ENCODE measurements around the gene EFEMP2.
"Not testable (repeated sequence)": the region's sequence is repeated elsewhere in the genome, so short reads cannot be mapped to it uniquely, and the experiment has no call there.

The EFEMP2 gene

GRCh38 chr11:65853246-65853979, 19.2 kb downstream of the EFEMP2 start:
- no peak for DNase-seq

DNA sequence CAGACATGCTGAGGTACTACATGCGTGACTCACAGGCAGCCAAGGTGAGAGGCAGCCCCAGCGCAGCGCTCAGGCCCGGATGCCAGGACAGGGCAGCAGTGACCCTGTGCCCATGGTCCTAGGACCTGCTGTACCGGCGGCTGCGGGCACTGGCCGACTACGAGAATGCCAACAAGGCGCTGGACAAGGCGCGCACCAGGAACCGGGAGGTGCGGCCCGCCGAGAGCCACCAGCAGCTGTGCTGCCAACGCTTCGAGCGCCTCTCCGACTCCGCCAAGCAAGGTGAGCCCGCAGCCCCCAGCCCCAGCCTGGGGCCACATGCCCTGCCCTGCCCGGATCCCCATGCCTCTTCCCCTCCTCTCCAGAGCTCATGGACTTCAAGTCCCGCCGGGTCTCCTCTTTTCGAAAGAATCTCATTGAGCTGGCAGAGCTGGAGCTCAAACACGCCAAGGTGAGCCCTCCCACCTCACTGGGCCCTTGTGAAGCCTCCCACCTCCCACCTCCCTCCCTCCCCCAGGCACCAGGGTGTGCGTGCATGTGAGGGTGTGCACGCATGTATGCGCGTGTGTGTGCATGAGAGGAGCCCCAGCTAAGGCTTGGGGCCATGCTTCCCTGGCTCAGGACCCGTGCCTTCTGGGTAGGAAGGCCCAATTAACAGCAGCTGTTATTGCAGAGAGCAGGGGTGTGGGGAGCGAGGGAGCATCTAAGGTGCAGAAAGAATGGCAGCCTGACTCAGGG, 19.9 kb downstream of the EFEMP2 start:
- DNase-seq: no peak

DNA sequence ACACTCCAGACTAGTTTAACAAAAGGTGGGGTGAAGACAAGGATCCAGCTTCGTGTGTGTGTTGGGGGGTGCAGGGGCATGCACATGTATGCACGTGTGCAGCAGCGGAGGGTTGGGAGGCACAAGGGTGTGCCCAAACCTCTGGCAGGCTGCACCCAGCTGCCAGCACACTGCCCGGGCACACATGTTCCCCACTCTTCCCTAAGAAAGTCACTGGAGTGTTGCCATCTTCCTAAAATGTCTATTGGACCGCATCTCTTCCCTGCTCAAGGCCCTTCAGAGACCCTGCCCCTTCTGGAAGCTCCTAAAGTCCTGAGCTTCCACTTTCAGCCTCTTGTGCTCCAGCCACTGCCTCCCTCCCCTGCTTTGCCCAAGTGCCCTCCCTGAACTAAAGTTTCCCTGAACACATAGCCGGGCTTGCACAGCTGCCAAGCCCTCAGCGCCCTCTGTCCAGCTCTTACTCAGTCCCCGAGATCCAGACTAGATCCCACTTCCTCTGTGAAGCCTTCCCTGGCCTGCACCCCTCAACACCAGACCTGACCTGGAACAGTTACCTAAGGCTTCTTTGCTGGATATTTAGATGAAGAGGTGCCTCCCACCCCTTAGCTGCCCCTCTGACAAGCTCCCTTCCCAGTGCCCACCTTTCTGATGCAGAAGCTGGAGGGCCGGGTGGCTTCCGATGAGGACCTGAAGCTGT, 20.6 kb downstream of the EFEMP2 start:
- DNase-seq: no peak

DNA sequence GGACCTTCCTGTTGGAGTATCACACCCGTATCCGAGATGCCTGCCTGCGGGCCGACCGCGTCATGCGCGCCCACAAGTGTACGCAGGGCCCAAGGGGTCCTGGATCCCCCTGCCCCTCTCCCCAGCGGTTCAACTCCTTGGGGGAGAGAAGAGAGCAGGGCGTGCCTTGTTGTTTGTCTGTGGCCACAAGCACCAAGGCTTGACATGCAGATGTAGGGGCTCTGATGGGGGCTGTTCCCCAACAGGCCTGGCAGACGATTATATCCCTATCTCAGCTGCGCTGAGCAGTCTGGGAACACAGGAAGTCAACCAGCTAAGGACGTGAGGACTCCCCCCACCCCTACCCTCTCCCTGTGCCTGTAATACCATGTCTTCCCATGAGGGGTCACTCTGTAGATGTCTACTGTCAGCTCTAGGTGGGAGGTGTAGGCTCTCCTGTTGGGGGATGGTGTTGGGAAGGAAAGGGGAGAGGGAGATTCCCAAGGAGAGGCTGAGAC, 21.5 kb downstream of the EFEMP2 start:
- no peak for DNase-seq

DNA sequence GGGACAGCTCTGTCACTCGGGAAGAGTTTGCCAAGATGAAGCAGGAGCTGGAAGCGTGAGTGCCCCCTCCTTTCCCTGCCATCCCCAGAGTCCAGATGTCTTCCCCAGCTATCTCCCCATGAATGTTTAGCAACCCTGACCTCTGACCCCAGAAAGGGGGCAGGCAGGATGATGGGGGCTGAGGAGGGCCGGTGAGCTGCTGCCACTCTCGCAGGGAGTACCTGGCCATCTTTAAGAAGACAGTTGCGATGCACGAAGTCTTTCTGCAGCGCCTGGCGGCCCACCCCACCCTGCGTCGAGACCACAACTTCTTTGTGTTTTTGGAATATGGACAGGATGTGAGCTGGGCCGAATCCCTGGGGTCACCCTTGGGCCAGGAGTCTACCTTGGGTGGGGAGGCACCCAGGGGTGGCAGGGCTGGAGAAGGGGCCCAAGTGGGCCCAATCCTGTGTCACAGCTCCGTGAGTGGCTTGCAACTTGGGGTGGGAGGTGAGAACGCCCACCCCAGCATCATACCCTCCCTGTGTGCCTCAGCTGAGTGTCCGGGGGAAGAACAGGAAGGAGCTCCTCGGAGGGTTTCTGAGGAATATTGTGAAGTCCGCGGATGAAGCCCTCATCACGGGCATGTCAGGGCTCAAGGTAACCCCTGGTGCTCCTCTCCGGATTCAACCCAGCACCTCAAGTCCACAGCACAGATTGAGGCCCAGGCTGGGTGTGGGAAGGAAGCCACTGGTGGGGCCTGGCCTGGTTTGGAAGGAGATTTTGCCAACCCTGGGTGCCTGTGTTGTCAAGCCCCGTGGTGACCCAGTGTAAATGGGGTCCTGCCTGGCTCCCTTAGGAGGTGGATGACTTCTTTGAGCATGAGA, 22.1 kb downstream of the EFEMP2 start:
- DNase-seq: no peak

GRCh38 chr11:65849771-65850216, 22.8 kb downstream of the EFEMP2 start:
- DNase-seq: no peak

DNA sequence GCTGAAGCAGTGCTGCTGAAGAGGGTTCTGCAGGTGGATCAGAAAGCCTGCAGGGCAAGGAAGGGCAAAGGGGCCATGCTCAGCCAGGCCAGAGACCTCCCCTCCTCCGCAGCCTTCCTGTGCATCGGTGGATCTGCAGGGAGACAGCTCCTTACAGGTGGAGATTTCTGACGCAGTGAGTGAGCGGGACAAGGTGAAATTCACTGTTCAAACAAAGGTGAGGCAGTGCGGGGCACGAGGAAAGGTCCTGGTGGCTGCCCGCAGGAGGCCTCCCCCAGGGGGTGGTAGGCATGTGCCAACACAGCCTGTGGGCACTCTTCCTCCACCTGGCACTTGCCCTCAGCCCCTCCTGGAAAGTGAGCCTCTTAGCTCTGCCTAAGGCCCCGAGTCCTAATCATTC, 23.2 kb downstream of the EFEMP2 start:
- DNase-seq: no peak

- DNase-seq: not testable (repeated sequence)
Measured at GRCh38 chr11:65848693-65849092, 23.9 kb downstream of the EFEMP2 start.

GRCh38 chr11:65847746-65848145, 24.9 kb downstream of the EFEMP2 start:
- no peak for DNase-seq

- no peak for DNase-seq
Measured at GRCh38 chr11:65844231-65844872, 28.2 kb downstream of the EFEMP2 start.

- no peak for DNase-seq
Measured at GRCh38 chr11:65843811-65844210, 28.8 kb downstream of the EFEMP2 start.

- no peak for DNase-seq
Measured at GRCh38 chr11:65842144-65842543, 30.5 kb downstream of the EFEMP2 start.

DNA sequence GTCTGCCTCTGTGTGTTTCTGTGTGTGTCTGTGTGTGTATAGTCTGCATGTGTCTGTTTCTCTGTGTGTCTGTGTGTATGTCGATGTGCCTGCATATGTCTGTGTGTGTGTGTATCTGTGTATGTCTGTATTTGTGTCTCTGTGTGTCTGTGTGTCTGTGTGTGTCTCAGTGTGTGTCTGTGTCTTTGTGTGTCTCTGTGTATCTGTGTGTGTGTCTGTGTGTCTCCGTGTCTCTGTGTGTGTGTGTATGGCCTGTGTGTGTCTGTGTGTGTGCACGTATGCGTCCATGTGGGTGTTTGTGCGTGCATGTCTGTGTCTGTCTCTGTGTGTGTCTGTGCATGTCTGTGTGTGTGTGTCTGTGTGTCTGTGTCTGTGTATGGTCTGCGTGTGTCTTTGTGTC, 38.4 kb downstream of the EFEMP2 start:
- no peak for DNase-seq

- peak; percentile 93 for DNase-seq
Measured at GRCh38 chr11:65833297-65834030, 39.1 kb downstream of the EFEMP2 start, which contains the start of gene SNX32. SNX32 (plus strand) TSS chr11:65833963; CDS start chr11:65834066, 103 bp downstream.

DNA sequence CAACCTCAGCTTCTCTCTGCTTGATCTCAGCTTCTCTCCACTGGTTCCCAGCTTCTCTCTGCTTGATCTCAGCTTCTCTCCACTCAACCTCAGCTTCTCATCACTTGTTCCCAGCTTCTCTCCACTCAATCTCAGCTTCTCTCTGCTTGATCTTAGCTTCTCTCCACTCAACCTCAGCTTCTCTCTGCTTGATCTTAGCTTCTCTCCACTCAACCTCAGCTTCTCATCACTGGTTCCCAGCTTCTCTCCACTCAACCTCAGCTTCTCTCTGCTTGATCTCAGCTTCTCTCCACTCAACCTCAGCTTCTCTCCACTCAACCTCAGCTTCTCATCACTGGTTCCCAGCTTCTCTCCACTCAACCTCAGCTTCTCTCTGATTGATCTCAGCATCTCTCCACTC, 40.4 kb downstream of the EFEMP2 start:
- not testable (repeated sequence) for DNase-seq

DNA sequence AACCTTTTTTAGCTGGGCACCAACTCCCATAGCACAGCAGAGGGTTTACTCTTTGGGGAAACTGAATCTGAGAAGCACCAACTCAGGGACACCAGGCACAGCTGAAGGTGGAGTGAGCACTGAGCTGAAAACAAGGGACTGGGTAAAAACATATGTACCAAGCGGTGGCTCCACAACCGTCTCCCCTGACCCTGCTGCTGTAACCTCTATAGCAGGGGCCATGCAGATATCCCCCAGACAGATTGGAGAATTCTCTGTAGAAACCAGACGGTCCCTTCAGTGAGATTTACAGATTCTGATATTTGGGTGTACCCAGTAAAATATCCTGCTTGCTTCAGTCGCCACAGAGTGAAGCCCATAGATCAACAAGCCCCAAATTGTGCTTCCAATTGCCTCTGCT, 43.1 kb downstream of the EFEMP2 start:
- DNase-seq: no peak

DNA sequence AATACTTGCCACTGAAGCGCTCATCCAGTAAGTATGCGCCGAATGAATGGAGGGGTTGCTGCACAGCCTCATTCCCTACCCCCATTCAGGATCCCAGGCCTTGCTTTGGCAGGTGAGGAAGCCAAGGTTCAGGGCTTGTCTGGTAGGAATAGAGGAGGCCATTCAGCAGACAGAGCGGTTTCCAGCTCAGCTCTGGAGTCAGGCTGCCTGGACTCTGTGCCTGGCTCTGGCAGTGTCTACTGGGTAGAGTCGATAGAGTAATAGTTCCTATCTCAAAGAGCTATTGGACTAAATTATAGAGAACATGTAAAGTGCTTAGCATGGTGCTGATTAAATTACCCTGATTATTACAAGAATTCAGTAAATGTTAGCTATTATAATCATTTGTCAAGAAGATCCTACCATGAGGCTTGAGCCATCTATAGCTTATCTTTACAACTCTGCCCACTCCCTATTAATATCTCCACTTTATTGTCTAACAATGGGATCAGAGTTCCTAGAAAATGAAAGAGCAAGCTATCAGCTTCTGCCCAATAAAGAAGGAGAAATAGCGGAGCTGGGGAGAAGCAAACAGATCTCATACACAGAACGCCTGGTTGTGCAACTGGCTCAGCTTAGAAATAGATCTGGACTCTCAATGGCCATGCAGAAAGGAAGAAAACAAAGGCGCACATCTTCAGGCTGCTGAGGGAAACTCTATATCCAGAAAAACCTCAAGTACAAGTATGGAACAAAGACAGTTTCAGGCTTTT, 45.4 kb downstream of the EFEMP2 start:
- no peak for DNase-seq

- no peak for DNase-seq
Measured at GRCh38 chr11:65822776-65823528, 49.6 kb downstream of the EFEMP2 start.

DNA sequence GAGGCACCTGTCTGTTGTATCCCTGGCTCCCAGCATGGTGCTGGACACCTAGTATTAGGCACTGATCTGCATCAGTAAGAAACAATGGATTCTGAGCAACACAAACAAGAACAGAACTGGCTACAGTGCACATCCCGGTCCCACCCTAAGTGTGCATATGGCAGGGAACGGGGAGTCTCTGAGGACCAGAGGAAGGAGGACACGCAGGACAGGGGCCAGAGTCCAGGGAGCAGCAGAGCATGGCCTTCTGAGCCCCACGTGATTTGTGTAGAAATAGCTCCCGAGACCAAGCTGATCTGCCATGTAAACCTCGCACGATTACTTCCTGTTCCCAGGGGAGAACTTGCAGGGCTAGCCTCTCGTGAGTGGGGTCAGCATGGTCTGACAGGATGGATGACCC, 51.5 kb downstream of the EFEMP2 start:
- no peak for DNase-seq
